Measurements from ENCODE around the gene HSFX3. TPM values are rescaled to one million over a fixed set of nuclear protein-coding genes. Genes with fewer than 3 reads are reported as not detected.
"Not testable (repeated sequence)": the region's sequence is repeated elsewhere in the genome, so short reads cannot be mapped to it uniquely, and the experiment has no call there.

The HSFX3 gene
- total RNA-seq, 1 experiment from 2014 or later: not detected

DNA sequence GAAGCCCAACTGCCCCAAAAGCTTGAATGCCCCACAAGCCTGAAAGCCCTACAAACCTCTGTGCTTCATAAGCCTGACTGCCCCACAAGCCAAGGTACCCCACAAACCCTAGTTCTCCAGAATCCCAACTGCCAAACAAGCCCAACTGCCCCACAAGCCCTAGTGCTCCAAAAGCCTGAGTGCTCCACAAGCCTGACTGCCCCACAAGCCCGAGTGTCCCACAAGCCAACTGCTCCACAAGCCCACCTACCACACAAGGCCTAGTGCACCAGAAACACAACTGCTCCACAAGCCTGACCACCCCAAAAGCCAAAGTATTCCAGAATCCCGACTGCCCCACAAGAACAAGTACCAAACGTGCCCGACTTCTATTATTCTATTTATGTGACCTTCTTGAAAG is 13.6 kb upstream of the HSFX3 start:
- H2AFZ ChIP-seq (ENCODE audit: low read length): no peak overlapping the region
- no peak overlapping the region for H3T11ph ChIP-seq (ENCODE audit: low read length)
- H3K9ac ChIP-seq (ENCODE audit: extremely low read depth, insufficient read length, low read length): no peak overlapping the region
- H4K5ac ChIP-seq (ENCODE audit: insufficient read length, low read depth, low read length): no peak overlapping the region
- no peaks in the 10 kb centered on the region for H3K4me1 ChIP-seq (ENCODE audit: insufficient read depth, low read length)
- H3K27me3 ChIP-seq (ENCODE audit: insufficient read depth, low read length): no peaks in the 10 kb centered on the region
- no peak overlapping the region for H3K14ac ChIP-seq (ENCODE audit: insufficient read depth, low read length)
- no peak overlapping the region for H3K56ac ChIP-seq (ENCODE audit: insufficient read length, low read depth, low read length)
- H4K91ac ChIP-seq (ENCODE audit: insufficient read length, low read depth, low read length): peak overlapping the region; percentile 54
- H3K4me3 Mint-ChIP-seq: no peak overlapping the region
- H3K9me3 ChIP-seq (ENCODE audit: control insufficient read depth, low read depth, low read length): peaks cover 14% of the 10 kb centered on the region
- no peaks in the 10 kb centered on the region for H3K79me1 ChIP-seq (ENCODE audit: insufficient read depth, low read depth, low read length, poor library complexity, severe bottlenecking)
- H2BK20ac ChIP-seq (ENCODE audit: low read depth, low read length, poor library complexity, severe bottlenecking): no peak overlapping the region
- H2AK5ac ChIP-seq (ENCODE audit: insufficient read length, low read length): no peak overlapping the region
- no peaks in the 10 kb centered on the region for H3K27me3 Mint-ChIP-seq (ENCODE audit: low read depth)
- peak overlapping the region; percentile 53 for H2BK12ac ChIP-seq (ENCODE audit: insufficient read length, low read depth, low read length)
- no peaks in the 10 kb centered on the region for H3K79me2 ChIP-seq (ENCODE audit: insufficient read depth, low read length)
- no peak for DNase-seq
- 0 out of 2 replicates have a peak overlapping the region, but pooled peaks have one; percentile 16 for H2BK15ac ChIP-seq (ENCODE audit: low read depth, low read length)
- H3K27ac ChIP-seq (ENCODE audit: insufficient read length, low read depth, low read length): no peak overlapping the region
- H3K4ac ChIP-seq (ENCODE audit: low read depth, low read length): no peak overlapping the region; the same call in 1 of the 2 replicates
- no peak overlapping the region for H2BK5ac ChIP-seq (ENCODE audit: insufficient read length, low read length)
- no CpG with 5 or more reads among the region's 4 CpGs for WGBS (ENCODE audit: extremely low coverage, insufficient read length, low lambda C conversion rate)
- no peak overlapping the region for H3K4me2 ChIP-seq (ENCODE audit: insufficient read depth, insufficient read length, low read length)
- H3K4me1 Mint-ChIP-seq: peaks cover 21 to 25% of the 10 kb centered on the region in 2 experiments
- TF ChIP-seq, protein P1, sequence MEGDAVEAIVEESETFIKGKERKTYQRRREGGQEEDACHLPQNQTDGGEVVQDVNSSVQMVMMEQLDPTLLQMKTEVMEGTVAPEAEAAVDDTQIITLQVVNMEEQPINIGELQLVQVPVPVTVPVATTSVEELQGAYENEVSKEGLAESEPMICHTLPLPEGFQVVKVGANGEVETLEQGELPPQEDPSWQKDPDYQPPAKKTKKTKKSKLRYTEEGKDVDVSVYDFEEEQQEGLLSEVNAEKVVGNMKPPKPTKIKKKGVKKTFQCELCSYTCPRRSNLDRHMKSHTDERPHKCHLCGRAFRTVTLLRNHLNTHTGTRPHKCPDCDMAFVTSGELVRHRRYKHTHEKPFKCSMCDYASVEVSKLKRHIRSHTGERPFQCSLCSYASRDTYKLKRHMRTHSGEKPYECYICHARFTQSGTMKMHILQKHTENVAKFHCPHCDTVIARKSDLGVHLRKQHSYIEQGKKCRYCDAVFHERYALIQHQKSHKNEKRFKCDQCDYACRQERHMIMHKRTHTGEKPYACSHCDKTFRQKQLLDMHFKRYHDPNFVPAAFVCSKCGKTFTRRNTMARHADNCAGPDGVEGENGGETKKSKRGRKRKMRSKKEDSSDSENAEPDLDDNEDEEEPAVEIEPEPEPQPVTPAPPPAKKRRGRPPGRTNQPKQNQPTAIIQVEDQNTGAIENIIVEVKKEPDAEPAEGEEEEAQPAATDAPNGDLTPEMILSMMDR (conservative IDR thresholded peaks at IDR 0.05): no peak
- no peak overlapping the region for H4K8ac ChIP-seq (replicated peaks; ENCODE audit: insufficient read length, low read depth, low read length)
- no peaks in the 10 kb centered on the region for H3K23me2 ChIP-seq (ENCODE audit: insufficient read length, low read depth, low read length, poor library complexity, severe bottlenecking)
- H3K36me3 Mint-ChIP-seq (ENCODE audit: insufficient read depth in 1 of 3, low read depth in 3 of 3): peaks cover 0 to 12% (median 11%) of the 10 kb centered on the region in 3 experiments; a peak in 3 of 7 replicates
- no peaks in the 10 kb centered on the region for H4K20me1 ChIP-seq (ENCODE audit: control insufficient read depth, insufficient read depth, insufficient read length)
- H3K9me3 Mint-ChIP-seq: peaks cover 42 to 45% of the 10 kb centered on the region in 2 experiments
- H3K18ac ChIP-seq (ENCODE audit: insufficient read length, low read depth, low read length): no peak overlapping the region
- no peak overlapping the region for H2BK120ac ChIP-seq (ENCODE audit: low read depth, low read length, poor library complexity, severe bottlenecking)
- no peak overlapping the region for H3K23ac ChIP-seq (ENCODE audit: insufficient read length, low read depth, low read length)
- peak overlapping the region; percentile 9 to 98 (median 44); a peak in 4 of 7 replicates for H3K27ac Mint-ChIP-seq

DNA sequence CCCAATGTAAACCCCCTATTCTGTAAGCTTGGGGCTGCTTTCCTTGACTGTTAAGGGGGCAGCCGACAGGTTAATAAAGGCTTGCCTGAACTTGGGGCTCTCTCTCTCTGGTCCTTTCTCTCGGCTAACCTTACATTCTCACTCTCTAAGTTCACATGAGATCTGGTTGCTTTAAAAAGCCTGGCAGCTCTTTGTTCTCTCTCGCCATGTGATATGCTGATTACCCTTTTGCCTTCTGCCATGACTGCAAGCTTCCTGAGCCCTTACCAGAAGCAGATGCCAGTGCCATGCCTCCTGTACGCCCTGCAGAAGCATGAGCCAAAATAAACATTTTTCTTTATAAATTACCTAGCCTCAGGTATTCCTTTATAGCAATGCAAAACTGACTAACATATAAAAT is 5.5 kb upstream of the HSFX3 start:
- H4K91ac ChIP-seq (ENCODE audit: insufficient read length, low read depth, low read length); H2BK15ac ChIP-seq (ENCODE audit: low read depth, low read length); H4K20me1 ChIP-seq (ENCODE audit: control insufficient read depth, insufficient read depth, insufficient read length); H3K14ac ChIP-seq (ENCODE audit: insufficient read depth, low read length); H3T11ph ChIP-seq (ENCODE audit: low read length); H3K23me2 ChIP-seq (ENCODE audit: insufficient read length, low read depth, low read length, poor library complexity, severe bottlenecking); H3K27ac ChIP-seq (ENCODE audit: insufficient read length, low read depth, low read length); H3K9ac ChIP-seq (ENCODE audit: extremely low read depth, insufficient read length, low read length); H2AK5ac ChIP-seq (ENCODE audit: insufficient read length, low read length); H3K9me3 ChIP-seq (ENCODE audit: control insufficient read depth, low read depth, low read length); H3K9me3 Mint-ChIP-seq; H3K23ac ChIP-seq (ENCODE audit: insufficient read length, low read depth, low read length); H2BK12ac ChIP-seq (ENCODE audit: insufficient read length, low read depth, low read length); H2BK120ac ChIP-seq (ENCODE audit: low read depth, low read length, poor library complexity, severe bottlenecking); H4K5ac ChIP-seq (ENCODE audit: insufficient read length, low read depth, low read length); H2BK20ac ChIP-seq (ENCODE audit: low read depth, low read length, poor library complexity, severe bottlenecking); H3K27me3 Mint-ChIP-seq (ENCODE audit: low read depth); H3K27ac Mint-ChIP-seq; H3K79me2 ChIP-seq (ENCODE audit: insufficient read depth, low read length); H3K56ac ChIP-seq (ENCODE audit: insufficient read length, low read depth, low read length); H3K36me3 Mint-ChIP-seq (ENCODE audit: insufficient read depth in 1 of 3, low read depth in 3 of 3); H3K18ac ChIP-seq (ENCODE audit: insufficient read length, low read depth, low read length); H2BK5ac ChIP-seq (ENCODE audit: insufficient read length, low read length); H3K4me3 Mint-ChIP-seq; H3K4ac ChIP-seq (ENCODE audit: low read depth, low read length); DNase-seq; H3K79me1 ChIP-seq (ENCODE audit: insufficient read depth, low read depth, low read length, poor library complexity, severe bottlenecking); H3K4me1 Mint-ChIP-seq; H2AFZ ChIP-seq (ENCODE audit: low read length); H3K4me1 ChIP-seq (ENCODE audit: insufficient read depth, low read length); H3K4me2 ChIP-seq (ENCODE audit: insufficient read depth, insufficient read length, low read length); H4K8ac ChIP-seq (replicated peaks; ENCODE audit: insufficient read length, low read depth, low read length); H3K27me3 ChIP-seq (ENCODE audit: insufficient read depth, low read length): not testable (repeated sequence)
- WGBS (ENCODE audit: extremely low coverage, insufficient read length, low lambda C conversion rate): no CpG with 5 or more reads among the region's 4 CpGs

All from H9 (cell line).